H9 (cell line): ENCODE results near the gene SGF29. TPM values are rescaled to one million over a fixed set of nuclear protein-coding genes. Genes with fewer than 3 reads are reported as not detected.
"Not testable (repeated sequence)": the region's sequence is repeated elsewhere in the genome, so short reads cannot be mapped to it uniquely, and the experiment has no call there.

Experiments used
- DNase-seq: peaks from one replicate; pipeline ENCODE4 v3.0.0-alpha.2; 2017
- H2AFZ ChIP-seq: one replicate; pipeline ENCODE4 v1.6.1; 2013; ENCODE audit warnings: mild to moderate bottlenecking, low read length, control low read depth, moderate library complexity
- H2AK5ac ChIP-seq: 2 replicates; pipeline ENCODE4 v1.6.1; 2013; ENCODE audit warnings: low read length, control low read depth, mixed read lengths; ENCODE audit not compliant: insufficient read length
- H2BK120ac ChIP-seq: one replicate; pipeline ENCODE4 v1.6.1; 2013; ENCODE audit warnings: low read depth, mild to moderate bottlenecking, low read length, control low read depth, inconsistent platforms; ENCODE audit not compliant: poor library complexity, severe bottlenecking
- H2BK12ac ChIP-seq: 2 replicates; pipeline ENCODE4 v1.6.1; 2013; ENCODE audit warnings: low read length, control low read depth, mixed read lengths, low read depth; ENCODE audit not compliant: insufficient read length
- H2BK15ac ChIP-seq: 2 replicates; pipeline ENCODE4 v1.6.1; 2013; ENCODE audit warnings: low read depth, low read length, control low read depth
- H2BK20ac ChIP-seq: one replicate; pipeline ENCODE4 v1.6.1; 2013; ENCODE audit warnings: low read depth, mild to moderate bottlenecking, low read length, control low read depth, inconsistent platforms; ENCODE audit not compliant: poor library complexity, severe bottlenecking
- H2BK5ac ChIP-seq: 2 replicates; pipeline ENCODE4 v1.6.1; 2013; ENCODE audit warnings: low read length, control low read depth, mixed read lengths; ENCODE audit not compliant: insufficient read length
- H3K14ac ChIP-seq: 2 replicates; pipeline ENCODE4 v1.6.1; 2013; ENCODE audit warnings: low read length, control low read depth; ENCODE audit not compliant: insufficient read depth
- H3K18ac ChIP-seq: 2 replicates; pipeline ENCODE4 v1.6.1; 2013; ENCODE audit warnings: low read depth, mild to moderate bottlenecking, mixed read lengths, low read length, control low read depth; ENCODE audit not compliant: insufficient read length
- H3K23ac ChIP-seq: 2 replicates; pipeline ENCODE4 v1.6.1; 2013; ENCODE audit warnings: low read length, control low read depth, mixed read lengths, low read depth; ENCODE audit not compliant: insufficient read length
- H3K23me2 ChIP-seq: 2 replicates; pipeline ENCODE4 v1.6.1; 2013; ENCODE audit warnings: low read depth, mild to moderate bottlenecking, mixed read lengths, low read length, control low read depth; ENCODE audit not compliant: insufficient read length, poor library complexity, severe bottlenecking
- H3K27ac ChIP-seq: 2 replicates; pipeline ENCODE4 v1.5.1; 2013; ENCODE audit warnings: low read length, control low read depth, mixed read lengths, low read depth; ENCODE audit not compliant: insufficient read length
- H3K27me3 ChIP-seq: 2 replicates; pipeline ENCODE4 v1.6.1; 2013; ENCODE audit warnings: low read length, control low read depth, inconsistent platforms; ENCODE audit not compliant: insufficient read depth
- H3K4ac ChIP-seq: 2 replicates; pipeline ENCODE4 v1.6.1; 2013; ENCODE audit warnings: low read depth, mild to moderate bottlenecking, control low read depth, inconsistent platforms, low read length, moderate library complexity
- H3K4me1 ChIP-seq: 2 replicates; pipeline ENCODE4 v1.6.1; 2013; ENCODE audit warnings: low read length, control low read depth, inconsistent platforms; ENCODE audit not compliant: insufficient read depth
- H3K4me2 ChIP-seq: 2 replicates; pipeline ENCODE4 v1.6.1; 2013; ENCODE audit warnings: low read length, control low read depth, mixed read lengths; ENCODE audit not compliant: insufficient read length, insufficient read depth
- H3K56ac ChIP-seq: 2 replicates; pipeline ENCODE4 v1.6.1; 2013; ENCODE audit warnings: low read depth, mild to moderate bottlenecking, mixed read lengths, low read length, control low read depth; ENCODE audit not compliant: insufficient read length
- H3K79me1 ChIP-seq: 2 replicates; pipeline ENCODE4 v1.6.1; 2013; ENCODE audit warnings: low read depth, mild to moderate bottlenecking, moderate library complexity, low read length, control low read depth, inconsistent platforms; ENCODE audit not compliant: insufficient read depth, poor library complexity, severe bottlenecking
- H3K79me2 ChIP-seq: 2 replicates; pipeline ENCODE4 v1.6.1; 2013; ENCODE audit warnings: low read length, control low read depth, inconsistent platforms; ENCODE audit not compliant: insufficient read depth
- H3K9ac ChIP-seq: 2 replicates; pipeline ENCODE4 v1.6.1; 2013; ENCODE audit warnings: low read length, control low read depth, mixed read lengths; ENCODE audit not compliant: insufficient read length; ENCODE audit errors: extremely low read depth
- H3K9me3 ChIP-seq: one replicate; pipeline ENCODE4 v1.6.1; 2013; ENCODE audit warnings: low read depth, low read length, inconsistent platforms; ENCODE audit not compliant: control insufficient read depth
- H3T11ph ChIP-seq: one replicate; pipeline ENCODE4 v1.6.1; 2013; ENCODE audit warnings: mild to moderate bottlenecking, low read length, control low read depth, inconsistent platforms
- H4K20me1 ChIP-seq: one replicate; pipeline ENCODE4 v1.6.1; 2013; ENCODE audit not compliant: control insufficient read depth, insufficient read length, insufficient read depth
- H4K5ac ChIP-seq: 2 replicates; pipeline ENCODE4 v1.6.1; 2013; ENCODE audit warnings: low read depth, mild to moderate bottlenecking, mixed read lengths, low read length, control low read depth; ENCODE audit not compliant: insufficient read length
- H4K8ac ChIP-seq: replicated peaks from 2 replicates; pipeline ENCODE4 v1.6.1; 2013; ENCODE audit warnings: low read length, control low read depth, mixed read lengths, low read depth; ENCODE audit not compliant: insufficient read length
- H4K91ac ChIP-seq: 2 replicates; pipeline ENCODE4 v1.6.1; 2013; ENCODE audit warnings: low read depth, mild to moderate bottlenecking, moderate library complexity, mixed read lengths, low read length, control low read depth; ENCODE audit not compliant: insufficient read length
- H3K27ac Mint-ChIP-seq, 3 experiments: 2 replicates in 2 of 3; 3 replicates in 1 of 3; pipeline ENCODE4 v1.8.0; 2020 to 2021; ENCODE audit warnings: mixed read lengths in 3 of 3, mild to moderate bottlenecking in 1 of 3, moderate library complexity in 1 of 3
- H3K27me3 Mint-ChIP-seq: 2 replicates; pipeline ENCODE4 v1.8.0; 2021; ENCODE audit warnings: low read depth, mild to moderate bottlenecking, moderate library complexity, mixed read lengths
- H3K36me3 Mint-ChIP-seq, 3 experiments: 2 replicates in 2 of 3; 3 replicates in 1 of 3; pipeline ENCODE4 v1.8.0; 2020 to 2021; ENCODE audit warnings: low read depth in 3 of 3, mixed read lengths in 3 of 3; ENCODE audit not compliant: insufficient read depth in 1 of 3
- H3K4me1 Mint-ChIP-seq, 2 experiments: 2 replicates each; pipeline ENCODE4 v1.8.0; 2020; ENCODE audit warnings: mixed read lengths in 2 of 2
- H3K4me3 Mint-ChIP-seq, 2 experiments: 2 replicates in 1 of 2; 3 replicates in 1 of 2; pipeline ENCODE4 v1.8.0; 2020 to 2021; ENCODE audit warnings: mild to moderate bottlenecking in 2 of 2, mixed read lengths in 2 of 2, moderate library complexity in 1 of 2
- H3K9me3 Mint-ChIP-seq, 2 experiments: 2 replicates in 1 of 2; 3 replicates in 1 of 2; pipeline ENCODE4 v1.8.0; 2020; ENCODE audit warnings: mild to moderate bottlenecking in 2 of 2, mixed read lengths in 2 of 2, moderate library complexity in 1 of 2
- WGBS: extraction: QIAGEN DNeasy Blood & Tissue Kit; methylation state at CpG from one replicate; pipeline ENCODE4 v1.1.7; 2013; ENCODE audit warnings: missing lambda C conversion rate, low lambda C conversion rate, mixed read lengths; ENCODE audit not compliant: insufficient read length; ENCODE audit errors: extremely low coverage; 5-methylcytosine and 5-hydroxymethylcytosine counted together
- total RNA-seq: library from RNA; stranded (reverse); gene quantifications from 2 replicates; pipeline ENCODE4 v1.2.1, GENCODE V29; 2021
- TF ChIP-seq, protein P1 (sequence below): fragments of 200-600 bp; sonication (generic); conservative IDR thresholded peaks from 3 replicates; pipeline ENCODE4 v1.8.0; 2021; ENCODE audit warnings: antibody characterized with exemption, mild to moderate bottlenecking

Gene SGF29
- total RNA-seq, 1 experiment from 2014 or later = 24.8 TPM

GRCh38 chr16:28544998-28545397, 8.7 kb upstream of the SGF29 start:
- H3K27ac ChIP-seq = no peak overlapping the region
- H4K5ac ChIP-seq = no peak overlapping the region
- H3K27me3 Mint-ChIP-seq = peaks cover 2% of the 10 kb centered on the region
- no peak overlapping the region for H3K23ac ChIP-seq
- no peaks in the 10 kb centered on the region; a peak in 1 of 7 replicates for H3K36me3 Mint-ChIP-seq
- H3K4me3 Mint-ChIP-seq = no peak overlapping the region
- H3K9ac ChIP-seq = no peak overlapping the region
- H2BK5ac ChIP-seq = no peak overlapping the region
- 0 out of 4 replicates have a peak, but pooled peaks cover 2 to 4% of the 10 kb centered on the region in 2 experiments for H3K4me1 Mint-ChIP-seq
- TF ChIP-seq, protein P1, sequence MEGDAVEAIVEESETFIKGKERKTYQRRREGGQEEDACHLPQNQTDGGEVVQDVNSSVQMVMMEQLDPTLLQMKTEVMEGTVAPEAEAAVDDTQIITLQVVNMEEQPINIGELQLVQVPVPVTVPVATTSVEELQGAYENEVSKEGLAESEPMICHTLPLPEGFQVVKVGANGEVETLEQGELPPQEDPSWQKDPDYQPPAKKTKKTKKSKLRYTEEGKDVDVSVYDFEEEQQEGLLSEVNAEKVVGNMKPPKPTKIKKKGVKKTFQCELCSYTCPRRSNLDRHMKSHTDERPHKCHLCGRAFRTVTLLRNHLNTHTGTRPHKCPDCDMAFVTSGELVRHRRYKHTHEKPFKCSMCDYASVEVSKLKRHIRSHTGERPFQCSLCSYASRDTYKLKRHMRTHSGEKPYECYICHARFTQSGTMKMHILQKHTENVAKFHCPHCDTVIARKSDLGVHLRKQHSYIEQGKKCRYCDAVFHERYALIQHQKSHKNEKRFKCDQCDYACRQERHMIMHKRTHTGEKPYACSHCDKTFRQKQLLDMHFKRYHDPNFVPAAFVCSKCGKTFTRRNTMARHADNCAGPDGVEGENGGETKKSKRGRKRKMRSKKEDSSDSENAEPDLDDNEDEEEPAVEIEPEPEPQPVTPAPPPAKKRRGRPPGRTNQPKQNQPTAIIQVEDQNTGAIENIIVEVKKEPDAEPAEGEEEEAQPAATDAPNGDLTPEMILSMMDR = no peak
- H3K9me3 Mint-ChIP-seq = no peaks in the 10 kb centered on the region
- H4K8ac ChIP-seq = no peak overlapping the region
- no peaks in the 10 kb centered on the region for H4K20me1 ChIP-seq
- H4K91ac ChIP-seq = no peak overlapping the region
- H3K4me1 ChIP-seq = no peaks in the 10 kb centered on the region
- no peak overlapping the region for H2BK120ac ChIP-seq
- H3K27ac Mint-ChIP-seq = no peak overlapping the region
- no peaks in the 10 kb centered on the region for H3K27me3 ChIP-seq
- H3K4me2 ChIP-seq = no peak overlapping the region
- H3T11ph ChIP-seq = no peak overlapping the region
- H3K79me1 ChIP-seq = no peaks in the 10 kb centered on the region
- no CpG with 5 or more reads among the region's 3 CpGs for WGBS
- H3K79me2 ChIP-seq = no peaks in the 10 kb centered on the region
- H2BK15ac ChIP-seq = no peak overlapping the region
- H3K18ac ChIP-seq = no peak overlapping the region
- no peaks in the 10 kb centered on the region for H3K9me3 ChIP-seq
- H3K14ac ChIP-seq = no peak overlapping the region
- no peak for DNase-seq
- H3K23me2 ChIP-seq = no peaks in the 10 kb centered on the region
- H2AK5ac ChIP-seq = no peak overlapping the region
- no peak overlapping the region for H3K4ac ChIP-seq
- H3K56ac ChIP-seq = no peak overlapping the region
- H2AFZ ChIP-seq = no peak overlapping the region
- no peak overlapping the region for H2BK12ac ChIP-seq
- no peak overlapping the region for H2BK20ac ChIP-seq

DNA sequence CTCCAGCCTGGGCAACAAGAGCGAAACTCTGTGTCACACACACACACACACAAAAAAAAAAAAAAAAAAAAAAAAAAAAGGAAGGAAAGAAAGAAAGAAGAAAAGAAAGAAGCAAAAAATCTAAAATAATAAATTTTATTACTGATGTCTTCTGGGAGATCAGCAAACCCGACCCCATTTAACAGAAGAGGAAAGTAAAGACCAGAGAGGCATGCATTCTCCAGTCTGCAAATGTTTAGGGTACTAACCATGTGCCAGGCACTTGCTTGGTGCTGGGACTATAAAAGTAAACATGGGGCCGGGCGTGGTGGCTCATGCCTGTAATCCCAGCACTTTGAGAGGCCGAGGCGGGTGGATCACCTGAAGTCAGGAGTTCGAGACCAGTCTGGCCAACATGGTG, 7.8 kb upstream of the SGF29 start:
- H3K23ac ChIP-seq, H3K23me2 ChIP-seq, H2BK12ac ChIP-seq, H3K4ac ChIP-seq, H3K9me3 Mint-ChIP-seq, H2BK5ac ChIP-seq, H2AK5ac ChIP-seq, H3K4me3 Mint-ChIP-seq, H3K56ac ChIP-seq, H4K5ac ChIP-seq, H3K36me3 Mint-ChIP-seq, H3K4me1 ChIP-seq, H3K79me1 ChIP-seq, H3K27me3 ChIP-seq, H3K18ac ChIP-seq, H3K9me3 ChIP-seq, H3K14ac ChIP-seq, H2BK120ac ChIP-seq, H3K4me1 Mint-ChIP-seq, H4K20me1 ChIP-seq, H2BK20ac ChIP-seq, H2BK15ac ChIP-seq, H3K79me2 ChIP-seq, H3T11ph ChIP-seq, H3K9ac ChIP-seq, H3K27ac Mint-ChIP-seq, H4K91ac ChIP-seq, H3K27me3 Mint-ChIP-seq, H3K27ac ChIP-seq, H2AFZ ChIP-seq, H4K8ac ChIP-seq, H3K4me2 ChIP-seq, DNase-seq: not testable (repeated sequence)
- no CpG with 5 or more reads among the region's 7 CpGs for WGBS
